Keratinocyte (primary cell): Measurements from ENCODE around the gene UPP2.

Source experiments
- CTCF ChIP-seq, 3 experiments: IDR thresholded peaks in 1 of 3; conservative IDR thresholded peaks in 1 of 3; optimal IDR thresholded peaks in 1 of 3; 2 replicates in 2 of 3; 3 replicates in 1 of 3; pipeline versions ENCODE3 to v1.5.1; 2011; ENCODE audit warnings: low read length in 3 of 3, mild to moderate bottlenecking in 3 of 3, moderate library complexity in 2 of 3, control low read depth in 1 of 3, inconsistent platforms in 1 of 3; ENCODE audit not compliant: insufficient read depth in 2 of 3; ENCODE audit errors: extremely low read depth in 1 of 3
- EZH2 ChIP-seq: IDR thresholded peaks from one replicate; pipeline ENCODE4 v1.6.1; 2012; ENCODE audit warnings: inconsistent platforms, mild to moderate bottlenecking, low read length, moderate library complexity

GRCh38 chr2:158100411-158100810, 1.3 kb upstream of the UPP2 start:
- TF ChIP-seq CTCF (optimal IDR thresholded peaks at IDR 0.05 in 1 of 3, IDR thresholded peaks at IDR 0.05 in 1 of 3, conservative IDR thresholded peaks at IDR 0.05 in 1 of 3; ENCODE audit: extremely low read depth in 1 of 3, insufficient read depth in 2 of 3, low read length in 3 of 3): no peak
- no peak for TF ChIP-seq EZH2
